SU-DHL-6 (cell line): ENCODE measurements around the gene FOLR1.

Source experiments
- EZH2phosphoT487 ChIP-seq: fragments of 200-600 bp; sonication (generic), shearing (Covaris generic); conservative IDR thresholded peaks from 2 replicates; pipeline ENCODE4 v1.6.1; 2018; ENCODE audit warnings: mild to moderate bottlenecking, antibody characterized with exemption, low read length, moderate library complexity, mixed read lengths
- TF ChIP-seq, protein P1 (sequence below): fragments of 200-600 bp; sonication (generic); IDR thresholded peaks from one replicate; pipeline ENCODE4 v1.5.1; 2017; ENCODE audit warnings: antibody characterized with exemption, mild to moderate bottlenecking, low read length, moderate library complexity; ENCODE audit not compliant: insufficient read depth, poor library complexity, severe bottlenecking

GRCh38 chr11:72157131-72157530, 34.8 kb upstream of the FOLR1 start:
- TF ChIP-seq, protein P1, sequence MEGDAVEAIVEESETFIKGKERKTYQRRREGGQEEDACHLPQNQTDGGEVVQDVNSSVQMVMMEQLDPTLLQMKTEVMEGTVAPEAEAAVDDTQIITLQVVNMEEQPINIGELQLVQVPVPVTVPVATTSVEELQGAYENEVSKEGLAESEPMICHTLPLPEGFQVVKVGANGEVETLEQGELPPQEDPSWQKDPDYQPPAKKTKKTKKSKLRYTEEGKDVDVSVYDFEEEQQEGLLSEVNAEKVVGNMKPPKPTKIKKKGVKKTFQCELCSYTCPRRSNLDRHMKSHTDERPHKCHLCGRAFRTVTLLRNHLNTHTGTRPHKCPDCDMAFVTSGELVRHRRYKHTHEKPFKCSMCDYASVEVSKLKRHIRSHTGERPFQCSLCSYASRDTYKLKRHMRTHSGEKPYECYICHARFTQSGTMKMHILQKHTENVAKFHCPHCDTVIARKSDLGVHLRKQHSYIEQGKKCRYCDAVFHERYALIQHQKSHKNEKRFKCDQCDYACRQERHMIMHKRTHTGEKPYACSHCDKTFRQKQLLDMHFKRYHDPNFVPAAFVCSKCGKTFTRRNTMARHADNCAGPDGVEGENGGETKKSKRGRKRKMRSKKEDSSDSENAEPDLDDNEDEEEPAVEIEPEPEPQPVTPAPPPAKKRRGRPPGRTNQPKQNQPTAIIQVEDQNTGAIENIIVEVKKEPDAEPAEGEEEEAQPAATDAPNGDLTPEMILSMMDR = no peak
- TF ChIP-seq EZH2phosphoT487 = no peak
